ENCODE data around the gene PAFAH2.
"Not testable (repeated sequence)": the region's sequence is repeated elsewhere in the genome, so short reads cannot be mapped to it uniquely, and the experiment has no call there.

PAFAH2 gene

GRCh38 chr1:25989440-25990234 is 8.2 kb downstream of the PAFAH2 start:
- Mint-ChIP-seq H3K4me3 (peak overlapping the region; percentile 89), H3K27me3 (no peaks in the 10 kb centered on the region), H3K9me3 (ENCODE audit: low read depth) (no peaks in the 10 kb centered on the region), H3K4me1 (ENCODE audit: low read depth) (peaks cover 74% of the 10 kb centered on the region), H3K36me3 (peaks cover 11% of the 10 kb centered on the region), H3K27ac (peak overlapping the region; percentile 93)

GRCh38 chr1:25987951-25988350 is 9.9 kb downstream of the PAFAH2 start:
- Mint-ChIP-seq H3K4me1 (ENCODE audit: low read depth) (peaks cover 65% of the 10 kb centered on the region), H3K9me3 (ENCODE audit: low read depth) (no peaks in the 10 kb centered on the region), H3K27me3 (no peaks in the 10 kb centered on the region), H3K27ac (no peak overlapping the region), H3K4me3 (peak overlapping the region; percentile 89), H3K36me3 (peaks cover 11% of the 10 kb centered on the region)

DNA sequence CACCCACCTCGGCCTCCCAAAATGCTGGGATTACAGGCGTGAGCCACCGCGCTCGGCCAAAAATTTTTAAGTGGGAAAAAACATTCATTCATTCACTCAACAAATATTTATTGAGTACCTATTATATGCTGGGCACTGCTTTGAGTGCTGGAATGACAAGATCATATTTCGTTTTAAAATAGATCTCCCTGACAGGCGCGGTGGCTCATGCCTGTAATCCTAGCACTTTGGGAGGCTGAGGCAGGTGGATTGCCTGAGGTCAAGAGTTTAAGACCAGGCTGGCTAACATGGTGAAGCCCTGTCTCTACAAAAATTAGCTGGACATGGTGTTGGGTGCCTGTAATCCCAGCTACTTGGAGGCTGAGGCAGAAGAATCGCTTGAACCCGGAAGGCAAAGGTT is 11.1 kb downstream of the PAFAH2 start:
- Mint-ChIP-seq H3K4me1 (ENCODE audit: low read depth) (peaks cover 55% of the 10 kb centered on the region), H3K36me3 (peaks cover 16% of the 10 kb centered on the region)
- H3K27ac Mint-ChIP-seq; H3K27me3 Mint-ChIP-seq; H3K9me3 Mint-ChIP-seq (ENCODE audit: low read depth); H3K4me3 Mint-ChIP-seq: not testable (repeated sequence)

GRCh38 chr1:25985670-25986069 is 12.2 kb downstream of the PAFAH2 start:
- no peak overlapping the region for H3K4me3 Mint-ChIP-seq
- peaks cover 47% of the 10 kb centered on the region for H3K4me1 Mint-ChIP-seq (ENCODE audit: low read depth)
- H3K36me3 Mint-ChIP-seq = peaks cover 16% of the 10 kb centered on the region
- no peaks in the 10 kb centered on the region for H3K27me3 Mint-ChIP-seq
- peak overlapping the region; percentile 1 for H3K27ac Mint-ChIP-seq
- H3K9me3 Mint-ChIP-seq (ENCODE audit: low read depth) = no peaks in the 10 kb centered on the region

GRCh38 chr1:25985171-25985570 is 12.7 kb downstream of the PAFAH2 start:
- H3K27me3 Mint-ChIP-seq = no peaks in the 10 kb centered on the region
- peaks cover 43% of the 10 kb centered on the region for H3K4me1 Mint-ChIP-seq (ENCODE audit: low read depth)
- peaks cover 16% of the 10 kb centered on the region for H3K36me3 Mint-ChIP-seq
- no peak overlapping the region for H3K4me3 Mint-ChIP-seq
- H3K9me3 Mint-ChIP-seq (ENCODE audit: low read depth) = no peaks in the 10 kb centered on the region
- peak overlapping the region; percentile 1 for H3K27ac Mint-ChIP-seq

DNA sequence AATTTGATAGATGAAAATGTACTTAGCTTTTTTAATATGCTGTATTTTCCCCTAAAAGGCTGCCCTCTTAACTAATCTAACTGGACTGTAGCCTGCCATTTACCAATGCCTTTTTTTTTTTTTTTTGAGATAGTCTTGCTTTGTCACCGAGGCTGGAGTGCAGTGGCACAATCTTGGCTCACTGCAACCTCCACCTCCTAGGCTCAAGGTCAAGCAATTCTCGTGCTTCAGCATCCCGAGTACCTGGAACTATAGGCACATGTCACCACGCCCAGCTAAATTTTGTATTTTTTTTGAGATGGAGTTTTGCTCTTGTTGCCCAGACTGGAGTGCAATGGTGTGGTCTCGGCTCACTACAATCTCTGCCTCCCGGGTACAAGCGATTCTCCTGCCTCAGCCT is 18.7 kb downstream of the PAFAH2 start:
- Mint-ChIP-seq H3K9me3 (ENCODE audit: low read depth) (no peaks in the 10 kb centered on the region), H3K27me3 (no peaks in the 10 kb centered on the region), H3K27ac (no peak overlapping the region), H3K36me3 (peaks cover 14% of the 10 kb centered on the region), H3K4me1 (ENCODE audit: low read depth) (peaks cover under 1% of the 10 kb centered on the region), H3K4me3 (no peak overlapping the region)

DNA sequence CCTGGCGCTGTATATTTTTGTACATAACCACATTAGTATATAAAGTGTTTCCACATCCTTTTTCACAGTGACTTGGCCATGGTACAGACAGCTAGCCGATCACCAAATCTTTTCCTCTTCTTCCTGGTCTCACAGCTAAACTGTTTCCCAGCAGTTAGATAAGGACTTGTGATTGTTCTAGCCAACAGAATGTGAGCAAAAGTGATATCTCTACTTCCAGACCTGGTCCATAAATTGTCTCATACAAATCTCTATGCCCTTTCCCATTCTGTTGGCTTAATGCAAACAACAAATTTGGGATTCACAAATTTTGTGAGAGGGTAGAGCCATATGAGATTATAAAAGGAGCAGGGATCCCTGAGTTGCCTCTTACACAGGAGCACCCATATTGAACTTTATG is 19.5 kb downstream of the PAFAH2 start:
- Mint-ChIP-seq H3K4me3 (no peak overlapping the region), H3K27ac (no peak overlapping the region), H3K4me1 (ENCODE audit: low read depth) (peaks cover 3% of the 10 kb centered on the region), H3K36me3 (peaks cover 16% of the 10 kb centered on the region), H3K9me3 (ENCODE audit: low read depth) (no peaks in the 10 kb centered on the region), H3K27me3 (no peaks in the 10 kb centered on the region)

- Mint-ChIP-seq H3K4me1 (ENCODE audit: low read depth) (peaks cover 4% of the 10 kb centered on the region), H3K36me3 (peaks cover 17% of the 10 kb centered on the region)
Measured at GRCh38 chr1:25977801-25978200, 20.1 kb downstream of the PAFAH2 start.

DNA sequence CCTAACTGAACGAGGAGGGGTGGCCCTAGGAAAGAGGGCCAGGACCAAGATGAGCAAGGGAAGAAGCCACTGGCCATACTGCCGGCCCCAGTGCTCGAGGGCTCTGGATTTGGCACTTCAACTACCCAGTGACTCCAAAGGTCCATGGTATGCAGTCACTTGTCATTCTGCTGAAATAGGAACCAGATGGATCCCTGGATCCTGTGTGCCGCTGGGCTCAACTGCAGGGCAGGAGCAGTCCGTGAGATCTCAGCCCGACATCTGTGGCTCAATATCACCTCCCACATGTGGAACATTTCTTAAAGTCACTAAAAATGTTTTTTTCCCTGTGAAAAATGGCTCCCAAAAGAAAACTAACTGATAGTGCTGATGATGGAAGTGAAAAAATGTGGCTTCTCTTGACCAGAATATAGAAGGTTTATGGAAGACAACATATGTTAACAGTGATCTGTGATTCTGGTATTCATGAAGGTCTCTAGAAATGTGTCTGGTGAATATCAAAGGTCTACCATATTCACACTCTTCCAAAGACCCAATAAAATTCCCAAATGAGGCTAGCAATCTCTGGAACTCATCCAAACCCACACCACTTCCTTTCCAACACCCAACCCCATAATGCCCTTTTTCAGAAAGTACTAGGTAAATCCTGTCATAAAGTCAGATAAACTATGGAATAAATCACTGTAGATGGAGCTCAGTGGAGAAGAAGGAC is 24.1 kb downstream of the PAFAH2 start:
- Mint-ChIP-seq H3K27ac (peak overlapping the region; percentile 94), H3K4me1 (ENCODE audit: low read depth) (peaks cover 34% of the 10 kb centered on the region), H3K36me3 (peaks cover 14% of the 10 kb centered on the region), H3K9me3 (ENCODE audit: low read depth) (no peaks in the 10 kb centered on the region), H3K27me3 (no peaks in the 10 kb centered on the region), H3K4me3 (no peak overlapping the region)

More at GRCh38 chr1:25977801-25978200, 20.1 kb downstream of the PAFAH2 start:
- no peaks in the 10 kb centered on the region for H3K27me3 Mint-ChIP-seq
- H3K27ac Mint-ChIP-seq = no peak overlapping the region
- H3K4me3 Mint-ChIP-seq = no peak overlapping the region
- no peaks in the 10 kb centered on the region for H3K9me3 Mint-ChIP-seq (ENCODE audit: low read depth)

GRCh38 chr1:25971811-25972180 is 26.1 kb downstream of the PAFAH2 start:
- H3K4me1 Mint-ChIP-seq (ENCODE audit: low read depth) = peaks cover 38% of the 10 kb centered on the region
- H3K4me3 Mint-ChIP-seq = peak overlapping the region; percentile 24
- peak overlapping the region; percentile 94 for H3K27ac Mint-ChIP-seq
- peaks cover 16% of the 10 kb centered on the region for H3K36me3 Mint-ChIP-seq
- H3K27me3 Mint-ChIP-seq = no peaks in the 10 kb centered on the region
- no peaks in the 10 kb centered on the region for H3K9me3 Mint-ChIP-seq (ENCODE audit: low read depth)

GRCh38 chr1:25971066-25971810 is 26.6 kb downstream of the PAFAH2 start:
- H3K36me3 Mint-ChIP-seq = peaks cover 20% of the 10 kb centered on the region
- H3K27me3 Mint-ChIP-seq = no peaks in the 10 kb centered on the region
- peak overlapping the region; percentile 94 for H3K27ac Mint-ChIP-seq
- H3K9me3 Mint-ChIP-seq (ENCODE audit: low read depth) = no peaks in the 10 kb centered on the region
- peaks cover 39% of the 10 kb centered on the region for H3K4me1 Mint-ChIP-seq (ENCODE audit: low read depth)
- peak overlapping the region; percentile 24 for H3K4me3 Mint-ChIP-seq

DNA sequence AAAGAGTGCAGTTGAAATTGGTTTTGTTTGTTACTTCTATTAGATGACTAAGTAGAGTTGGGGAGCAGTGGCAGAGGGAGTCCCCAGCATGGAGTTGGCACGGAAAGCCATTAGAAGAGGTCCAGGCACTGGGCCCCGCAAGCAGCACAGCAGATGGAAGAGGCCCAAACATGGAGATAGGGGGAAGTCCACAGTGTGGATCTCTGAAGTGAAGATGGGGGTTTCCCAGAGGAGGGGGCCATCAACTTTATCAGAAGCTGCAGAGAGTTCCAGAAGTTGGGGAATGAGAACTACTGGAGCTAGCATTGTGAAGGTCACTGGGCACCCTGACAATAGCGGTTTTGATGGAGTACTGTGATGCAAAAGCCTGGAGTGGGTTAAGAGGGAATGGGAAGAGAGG is 30.6 kb downstream of the PAFAH2 start:
- Mint-ChIP-seq H3K4me1 (ENCODE audit: low read depth) (peaks cover 43% of the 10 kb centered on the region), H3K27ac (peak overlapping the region; percentile 36), H3K36me3 (peaks cover 30% of the 10 kb centered on the region), H3K4me3 (no peak overlapping the region), H3K9me3 (ENCODE audit: low read depth) (no peaks in the 10 kb centered on the region), H3K27me3 (no peaks in the 10 kb centered on the region)

- Mint-ChIP-seq H3K36me3 (peaks cover 29% of the 10 kb centered on the region), H3K27ac (peak overlapping the region; percentile 12), H3K27me3 (no peaks in the 10 kb centered on the region), H3K4me1 (ENCODE audit: low read depth) (peaks cover 4% of the 10 kb centered on the region), H3K9me3 (ENCODE audit: low read depth) (no peaks in the 10 kb centered on the region), H3K4me3 (no peak overlapping the region)
Measured at GRCh38 chr1:25959611-25960010, 38.3 kb downstream of the PAFAH2 start.

GRCh38 chr1:25958465-25958864 is 39.4 kb downstream of the PAFAH2 start:
- peaks cover 22% of the 10 kb centered on the region for H3K36me3 Mint-ChIP-seq
- H3K27ac Mint-ChIP-seq = no peak overlapping the region
- no peaks in the 10 kb centered on the region for H3K27me3 Mint-ChIP-seq
- no peaks in the 10 kb centered on the region for H3K9me3 Mint-ChIP-seq (ENCODE audit: low read depth)
- no peak overlapping the region for H3K4me3 Mint-ChIP-seq
- H3K4me1 Mint-ChIP-seq (ENCODE audit: low read depth) = peaks cover 2% of the 10 kb centered on the region

DNA sequence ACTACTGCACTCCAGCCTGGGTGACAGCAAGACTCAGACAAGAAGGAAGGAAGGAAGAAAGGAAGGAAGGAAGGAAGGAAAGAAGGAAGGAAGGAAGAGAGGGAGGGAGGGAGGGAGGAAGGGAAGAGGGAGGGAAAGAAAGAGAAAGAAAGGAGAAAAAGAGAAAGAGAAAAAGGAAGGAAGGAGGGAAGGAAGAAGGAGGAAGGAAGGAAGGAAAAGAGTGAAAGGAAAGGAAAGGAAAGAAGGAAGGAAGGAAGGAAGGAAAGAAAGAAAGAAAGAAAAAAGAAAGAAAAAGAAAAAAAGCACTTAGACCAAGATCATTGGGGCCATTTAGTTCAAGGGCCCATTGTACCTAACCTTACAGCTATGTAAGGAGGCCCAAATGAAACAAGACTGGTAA is 42.3 kb downstream of the PAFAH2 start:
- no peak overlapping the region for H3K4me3 Mint-ChIP-seq
- H3K27ac Mint-ChIP-seq = no peak overlapping the region
- peaks cover 2% of the 10 kb centered on the region for H3K4me1 Mint-ChIP-seq (ENCODE audit: low read depth)
- H3K36me3 Mint-ChIP-seq = peaks cover 10% of the 10 kb centered on the region
- no peaks in the 10 kb centered on the region for H3K9me3 Mint-ChIP-seq (ENCODE audit: low read depth)
- no peaks in the 10 kb centered on the region for H3K27me3 Mint-ChIP-seq
